Neural progenitor cell (in vitro differentiated cells): Measurements from ENCODE around the gene GALNT17. TPM values are rescaled to one million over a fixed set of nuclear protein-coding genes. Genes with fewer than 3 reads are reported as not detected.

Source experiments
- DNase-seq: peaks from one replicate; pipeline ENCODE4 v3.0.0-alpha.2; 2016; ENCODE audit warnings: low spot score
- H2AFZ ChIP-seq: fragments of 200-600 bp; sonication (generic); replicated peaks from 2 replicates; pipeline ENCODE4 v1.6.1; 2016; ENCODE audit warnings: antibody characterized with exemption
- H3F3A ChIP-seq: fragments of 200-600 bp; sonication (generic); 2 replicates; pipeline ENCODE4 v1.6.1; 2016; ENCODE audit warnings: antibody characterized with exemption, low read depth
- H3K27ac ChIP-seq: fragments of 200-600 bp; sonication (generic); 2 replicates; pipeline ENCODE4 v1.5.1; 2016; ENCODE audit warnings: mild to moderate bottlenecking
- H3K27me3 ChIP-seq: fragments of 200-600 bp; sonication (generic); 2 replicates; pipeline ENCODE4 v1.6.1; 2016; ENCODE audit warnings: mild to moderate bottlenecking, moderate library complexity
- H3K36me3 ChIP-seq: fragments of 200-600 bp; sonication (generic); 2 replicates; pipeline ENCODE4 v1.5.1; 2016
- H3K4me1 ChIP-seq: fragments of 200-600 bp; sonication (generic); 2 replicates; pipeline ENCODE4 v1.6.1; 2016; ENCODE audit warnings: mixed run types
- H3K4me2 ChIP-seq: fragments of 200-600 bp; sonication (generic); 2 replicates; pipeline ENCODE4 v1.6.1; 2016
- H3K4me3 ChIP-seq: fragments of 200-600 bp; sonication (generic); 2 replicates; pipeline ENCODE4 v1.5.1; 2016
- H3K79me2 ChIP-seq: fragments of 200-600 bp; sonication (generic); 2 replicates; pipeline ENCODE4 v1.6.1; 2016; ENCODE audit warnings: low read depth
- H3K9ac ChIP-seq: fragments of 200-600 bp; sonication (generic); 2 replicates; pipeline ENCODE4 v1.6.1; 2016
- H3K9me3 ChIP-seq: fragments of 200-600 bp; sonication (generic); 2 replicates; pipeline ENCODE4 v1.5.1; 2016; ENCODE audit warnings: low read depth
- H4K20me1 ChIP-seq: fragments of 200-600 bp; sonication (generic); 2 replicates; pipeline ENCODE4 v1.6.1; 2016; ENCODE audit warnings: low read depth
- H3K27ac Mint-ChIP-seq: 3 replicates; pipeline ENCODE4 v1.8.0; 2021; ENCODE audit warnings: mixed read lengths
- H3K27me3 Mint-ChIP-seq: 2 replicates; pipeline ENCODE4 v1.8.0; 2022; ENCODE audit warnings: low read depth, mild to moderate bottlenecking, inconsistent platforms, moderate library complexity, mixed read lengths; ENCODE audit not compliant: insufficient read depth
- H3K36me3 Mint-ChIP-seq: 3 replicates; pipeline ENCODE4 v1.8.0; 2021; ENCODE audit warnings: mixed read lengths
- H3K4me1 Mint-ChIP-seq: 3 replicates; pipeline ENCODE4 v1.8.0; 2021; ENCODE audit warnings: mixed read lengths
- H3K4me3 Mint-ChIP-seq: 3 replicates; pipeline ENCODE4 v1.8.0; 2021; ENCODE audit warnings: mild to moderate bottlenecking, moderate library complexity, mixed read lengths
- H3K9me3 Mint-ChIP-seq: 3 replicates; pipeline ENCODE4 v1.8.0; 2020; ENCODE audit warnings: mixed read lengths
- CTCF ChIP-seq: fragments of 200-600 bp; sonication (generic); IDR thresholded peaks from 2 replicates; pipeline ENCODE4 v1.5.1; 2017; ENCODE audit warnings: antibody characterized with exemption, mild to moderate bottlenecking
- EZH2 ChIP-seq: fragments of 200-600 bp; sonication (generic); IDR thresholded peaks from 2 replicates; pipeline ENCODE4 v1.6.1; 2017; ENCODE audit warnings: antibody characterized with exemption, mild to moderate bottlenecking, moderate library complexity
- EZH2phosphoT487 ChIP-seq: fragments of 200-600 bp; sonication (generic); IDR thresholded peaks from 2 replicates; pipeline ENCODE4 v1.6.1; 2017; ENCODE audit warnings: antibody characterized with exemption
- total RNA-seq: library from RNA; depleted of rRNA; stranded (reverse); fragments of >200 nt; gene quantifications from 2 replicates; pipeline ENCODE4 v1.2.3, GENCODE V29; 2015; ENCODE audit warnings: low replicate concordance

Gene GALNT17
- total RNA-seq, 1 donor from 2014 or later: 17.1 TPM

- Mint-ChIP-seq H3K27me3 (peaks cover 6% of the 10 kb centered on the region), H3K4me1 (no peaks in the 10 kb centered on the region), H3K4me3 (no peak overlapping the region), H3K27ac (no peak overlapping the region), H3K36me3 (peaks cover 10% of the 10 kb centered on the region), H3K9me3 (peaks cover 10% of the 10 kb centered on the region)
- Histone ChIP-seq H3K4me3 (no peak overlapping the region), H3K27me3 (no peaks in the 10 kb centered on the region), H3K27ac (no peak overlapping the region), H2AFZ (no peak overlapping the region), H3F3A (no peaks in the 10 kb centered on the region), H3K36me3 (no peaks in the 10 kb centered on the region), H3K4me2 (no peak overlapping the region), H3K4me1 (no peaks in the 10 kb centered on the region), H3K9ac (no peak overlapping the region), H4K20me1 (no peaks in the 10 kb centered on the region), H3K79me2 (no peaks in the 10 kb centered on the region), H3K9me3 (no peaks in the 10 kb centered on the region)
- no peak for TF ChIP-seq CTCF
- TF ChIP-seq EZH2: no peak
- no peak for TF ChIP-seq EZH2phosphoT487
- no peak for DNase-seq
These were observed 279.5 kb downstream of the GALNT17 start for GRCh38 chr7:71411475-71411874.

- TF ChIP-seq EZH2: no peak
- no peak for TF ChIP-seq CTCF
- TF ChIP-seq EZH2phosphoT487: no peak
- no peaks in the 10 kb centered on the region for H3K9me3 ChIP-seq
- no peaks in the 10 kb centered on the region for H3K27me3 ChIP-seq
- no peak overlapping the region for H2AFZ ChIP-seq
- no peak for DNase-seq
- Mint-ChIP-seq H3K27ac (no peak overlapping the region), H3K4me1 (no peaks in the 10 kb centered on the region), H3K27me3 (peaks cover 6% of the 10 kb centered on the region), H3K4me3 (no peak overlapping the region), H3K9me3 (peaks cover 8% of the 10 kb centered on the region), H3K36me3 (peaks cover 12% of the 10 kb centered on the region)
- H3K4me3 ChIP-seq: no peak overlapping the region
- no peak overlapping the region for H3K9ac ChIP-seq
- no peak overlapping the region for H3K4me2 ChIP-seq
- H3K4me1 ChIP-seq: no peaks in the 10 kb centered on the region
- no peaks in the 10 kb centered on the region for H4K20me1 ChIP-seq
- no peaks in the 10 kb centered on the region for H3F3A ChIP-seq
- H3K36me3 ChIP-seq: no peaks in the 10 kb centered on the region
- H3K79me2 ChIP-seq: no peaks in the 10 kb centered on the region
- no peak overlapping the region for H3K27ac ChIP-seq
These were observed 282.5 kb downstream of the GALNT17 start for GRCh38 chr7:71414490-71414889.

DNA sequence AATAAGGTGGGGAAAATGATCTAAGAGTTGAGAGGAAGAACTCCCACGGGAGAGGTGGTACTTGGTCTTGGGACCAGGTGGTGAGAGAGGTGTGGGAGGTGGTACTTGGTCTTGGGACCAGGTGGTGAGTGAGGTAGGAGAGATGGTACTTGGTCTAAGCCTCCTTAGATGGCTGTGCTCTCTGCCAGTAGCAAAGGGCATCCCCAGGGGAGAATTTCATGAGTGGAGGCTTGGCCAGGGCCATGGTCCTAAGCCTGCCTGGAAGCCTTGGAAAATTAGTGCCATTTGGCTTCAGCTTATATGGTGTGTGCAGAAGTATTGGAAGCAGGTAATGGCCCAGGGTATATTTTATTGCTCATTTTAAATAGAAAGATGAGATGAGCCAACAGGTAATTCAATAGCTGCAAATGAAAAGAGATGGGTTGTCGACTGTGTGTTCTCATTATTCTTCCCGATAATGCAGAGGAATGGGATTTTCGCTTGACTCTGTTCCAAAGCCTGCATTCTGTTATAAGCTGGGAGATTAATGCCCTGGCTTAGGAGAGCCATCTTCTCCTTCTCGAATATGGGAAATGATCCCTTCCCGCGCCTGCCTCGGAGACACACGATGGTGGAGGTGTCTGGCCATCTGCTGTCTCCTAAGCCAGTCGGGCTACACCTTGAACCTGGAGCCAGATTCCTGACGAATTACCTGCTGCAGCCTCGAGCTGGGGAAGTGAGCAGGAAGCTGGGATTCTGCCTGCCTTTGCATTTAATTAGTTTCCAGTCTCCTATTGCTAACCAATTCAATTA lies 287.8 kb downstream of the GALNT17 start:
- no peak overlapping the region for H3K27ac Mint-ChIP-seq
- H3K79me2 ChIP-seq: no peaks in the 10 kb centered on the region
- H3K9me3 ChIP-seq: no peaks in the 10 kb centered on the region
- H3K4me2 ChIP-seq: no peak overlapping the region
- H3K4me1 Mint-ChIP-seq: no peaks in the 10 kb centered on the region
- H3K36me3 Mint-ChIP-seq: peaks cover 24% of the 10 kb centered on the region
- no peak overlapping the region for H3K27ac ChIP-seq
- no peaks in the 10 kb centered on the region for H3K4me1 ChIP-seq
- no peak overlapping the region for H2AFZ ChIP-seq
- H3K36me3 ChIP-seq: no peaks in the 10 kb centered on the region
- H3K4me3 ChIP-seq: no peak overlapping the region
- no peaks in the 10 kb centered on the region for H4K20me1 ChIP-seq
- H3F3A ChIP-seq: no peaks in the 10 kb centered on the region
- H3K27me3 Mint-ChIP-seq: no peaks in the 10 kb centered on the region
- TF ChIP-seq EZH2 (no peak), EZH2phosphoT487 (no peak), CTCF (no peak)
- H3K9me3 Mint-ChIP-seq: peaks cover 8% of the 10 kb centered on the region
- no peaks in the 10 kb centered on the region for H3K27me3 ChIP-seq
- no peak overlapping the region for H3K9ac ChIP-seq
- no peak for DNase-seq
- H3K4me3 Mint-ChIP-seq: no peak overlapping the region
